M059J (cell line): ENCODE results near the gene RSU1. TPM values are rescaled to one million over a fixed set of nuclear protein-coding genes. Genes with fewer than 3 reads are reported as not detected.

Experiments
- DNase-seq: peaks from one replicate; pipeline ENCODE4 v3.0.0-alpha.2; 2012; ENCODE audit warnings: low read depth
- total RNA-seq: library from RNA; depleted of rRNA; stranded (reverse); fragments of >200 nt; shearing (Covaris generic); gene quantifications from 2 replicates; pipeline ENCODE4 v1.2.3, GENCODE V29; 2014

RSU1 gene
- total RNA-seq, 1 experiment from 2014 or later: 77.5 TPM

GRCh38 chr10:16602104-16602775 is 215.0 kb downstream of the RSU1 start:
- DNase-seq: no peak

DNA sequence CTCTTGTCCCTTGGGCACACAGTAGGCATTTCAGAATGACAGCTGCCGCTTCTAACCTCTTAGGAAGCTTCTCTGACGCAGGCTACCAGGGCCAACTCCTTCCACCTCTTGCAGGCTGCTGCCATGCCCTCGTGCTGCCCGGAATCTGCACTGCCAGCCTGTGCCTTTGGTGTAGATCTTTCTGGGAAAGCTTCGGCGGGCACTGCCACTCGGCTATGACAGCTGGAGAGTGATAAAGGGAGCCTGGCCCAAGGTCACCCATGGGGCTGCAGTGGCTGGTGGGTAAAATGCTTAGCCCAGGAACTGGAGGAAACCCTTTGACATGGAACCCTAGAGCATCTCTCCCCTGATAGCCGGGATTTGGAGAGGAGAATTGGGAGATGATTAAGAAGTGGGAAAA is 217.6 kb downstream of the RSU1 start:
- DNase-seq: no peak

DNA sequence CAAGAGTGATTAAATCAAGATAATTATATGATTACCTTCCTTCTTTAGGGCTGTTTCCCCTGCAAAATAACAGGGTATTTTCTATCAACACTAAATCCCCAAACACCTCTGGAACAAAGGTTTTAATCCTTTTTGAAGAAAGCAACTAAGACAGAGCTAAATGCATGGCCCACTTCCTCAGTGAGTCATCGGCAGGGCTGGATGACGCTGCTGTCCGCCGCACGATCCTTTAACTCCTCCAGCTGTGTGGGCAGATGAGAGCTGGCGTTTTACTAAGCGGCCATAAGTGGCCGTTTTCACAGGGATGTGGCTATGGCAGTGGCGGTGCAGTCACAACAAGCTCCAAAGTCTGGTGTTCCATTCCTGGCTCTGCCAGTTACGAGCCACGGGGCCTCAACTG is 219.6 kb downstream of the RSU1 start:
- no peak for DNase-seq

DNA sequence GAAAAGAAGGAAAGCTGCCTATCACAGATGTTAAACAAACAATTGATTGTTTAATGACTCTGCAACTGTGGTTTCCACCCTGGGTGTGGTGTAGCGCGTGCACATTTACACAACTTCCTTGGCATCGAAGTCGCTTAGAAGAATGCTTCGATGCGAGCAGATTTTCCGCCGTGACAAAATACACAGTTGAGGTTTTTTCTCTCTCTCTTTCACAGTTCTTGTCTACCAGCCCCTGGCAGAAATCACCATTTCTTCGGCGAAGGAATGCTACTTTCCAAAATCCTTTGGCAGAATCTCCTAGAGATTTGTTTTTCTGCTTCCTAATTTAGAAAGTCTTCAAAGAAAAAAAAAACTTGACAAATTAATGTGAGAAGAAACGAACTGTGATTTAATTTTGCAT is 224.8 kb downstream of the RSU1 start:
- no peak for DNase-seq

- no peak for DNase-seq
Measured at GRCh38 chr10:16586358-16587138, 230.7 kb downstream of the RSU1 start.

- DNase-seq: no peak
Measured at GRCh38 chr10:16585103-16585502, 232.1 kb downstream of the RSU1 start.

GRCh38 chr10:16583382-16583781 is 233.8 kb downstream of the RSU1 start:
- no peak for DNase-seq

GRCh38 chr10:16581202-16581601 is 236.0 kb downstream of the RSU1 start:
- DNase-seq: no peak

DNA sequence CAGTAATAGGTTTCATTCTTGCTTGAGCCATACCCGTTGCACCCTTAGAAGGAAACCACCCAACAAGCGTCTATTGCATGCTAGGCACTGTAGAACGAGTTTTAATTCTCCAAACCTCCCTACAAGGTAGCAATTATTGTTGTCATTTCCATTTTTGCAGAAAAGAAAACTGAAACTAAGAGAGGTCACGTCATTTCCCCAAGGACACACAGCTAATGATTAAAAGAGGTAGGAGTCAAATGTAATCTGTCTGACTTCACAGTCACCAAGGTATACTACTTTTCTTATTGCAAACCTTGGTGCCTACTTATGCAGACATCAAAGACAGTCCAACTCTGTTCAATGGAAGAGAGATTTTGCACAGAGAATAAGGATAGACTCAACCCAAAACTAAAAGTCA is 246.5 kb downstream of the RSU1 start:
- DNase-seq: no peak

- no peak for DNase-seq
Measured at GRCh38 chr10:16566202-16566805, 250.9 kb downstream of the RSU1 start.

GRCh38 chr10:16565604-16566003 is 251.6 kb downstream of the RSU1 start:
- DNase-seq: no peak

DNA sequence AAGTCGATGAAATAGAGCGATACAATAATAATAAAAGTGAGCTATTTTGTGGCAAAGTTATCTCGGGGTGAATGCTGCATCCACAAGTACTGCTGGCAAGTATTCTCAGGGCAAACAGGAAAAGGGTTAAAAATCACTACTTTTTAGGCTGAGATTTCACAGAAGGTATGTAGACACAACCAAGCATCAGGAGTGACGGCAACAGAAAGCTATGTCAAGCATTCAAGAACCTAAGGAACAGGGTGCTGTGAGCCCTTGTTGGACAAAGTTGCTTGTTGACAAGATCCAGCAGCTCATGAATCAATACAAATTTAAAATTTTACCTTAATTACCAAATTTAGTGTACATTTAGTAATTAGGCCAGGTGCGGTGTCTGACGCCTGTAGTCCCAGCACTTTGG is 254.3 kb downstream of the RSU1 start:
- DNase-seq: no peak

GRCh38 chr10:16559236-16559773 is 257.9 kb downstream of the RSU1 start:
- DNase-seq: no peak

DNA sequence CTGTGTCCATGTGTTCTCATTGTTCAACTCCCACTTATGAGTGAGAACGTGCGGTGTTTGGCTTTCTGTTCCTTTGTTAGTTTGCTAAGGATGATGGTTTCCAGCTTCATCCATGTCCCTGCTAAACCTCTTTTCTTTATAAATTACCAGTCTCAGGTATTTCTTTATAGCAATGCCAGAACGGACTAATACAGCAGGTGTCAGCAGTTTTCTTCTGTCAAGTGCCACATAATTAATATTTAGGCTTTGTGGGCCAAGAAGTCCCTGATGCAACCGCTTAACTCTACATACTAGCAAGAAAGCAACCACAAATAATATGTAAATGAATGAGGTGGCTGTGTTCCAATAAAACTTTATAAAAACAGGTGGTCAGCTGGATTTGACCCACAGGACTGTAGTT is 269.3 kb downstream of the RSU1 start:
- DNase-seq: no peak

DNA sequence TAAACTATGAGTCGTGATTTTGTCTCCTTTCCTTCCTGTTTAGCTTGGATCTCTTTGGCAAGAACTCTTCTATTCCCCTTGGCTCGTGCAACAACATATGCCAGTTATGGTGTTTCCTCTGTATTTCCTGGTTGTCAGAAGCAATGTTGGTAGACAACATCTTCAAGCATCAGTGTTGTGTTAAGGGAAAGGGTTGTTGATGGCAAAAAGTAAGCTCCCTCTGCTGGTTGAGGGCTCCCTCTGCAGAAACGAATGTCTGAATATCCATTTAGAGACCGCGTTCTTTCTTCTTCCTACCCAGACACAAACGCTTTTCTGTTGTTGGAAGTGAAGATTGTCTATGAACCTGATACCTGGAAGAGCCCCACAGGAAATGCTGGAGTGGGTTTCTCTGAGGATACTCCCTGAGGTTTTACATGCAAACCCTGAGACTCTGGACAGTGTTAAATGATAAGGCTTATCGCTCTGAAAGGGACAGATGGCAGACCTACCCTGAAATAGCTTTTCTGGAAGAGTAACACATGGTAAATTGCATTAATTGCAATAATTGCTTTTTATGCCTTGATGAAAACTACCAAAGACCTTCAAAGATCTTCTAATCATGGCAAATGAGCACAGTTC is 272.0 kb downstream of the RSU1 start:
- DNase-seq: peak; percentile 2

- no peak for DNase-seq
Measured at GRCh38 chr10:16544591-16544990, 272.6 kb downstream of the RSU1 start.

DNA sequence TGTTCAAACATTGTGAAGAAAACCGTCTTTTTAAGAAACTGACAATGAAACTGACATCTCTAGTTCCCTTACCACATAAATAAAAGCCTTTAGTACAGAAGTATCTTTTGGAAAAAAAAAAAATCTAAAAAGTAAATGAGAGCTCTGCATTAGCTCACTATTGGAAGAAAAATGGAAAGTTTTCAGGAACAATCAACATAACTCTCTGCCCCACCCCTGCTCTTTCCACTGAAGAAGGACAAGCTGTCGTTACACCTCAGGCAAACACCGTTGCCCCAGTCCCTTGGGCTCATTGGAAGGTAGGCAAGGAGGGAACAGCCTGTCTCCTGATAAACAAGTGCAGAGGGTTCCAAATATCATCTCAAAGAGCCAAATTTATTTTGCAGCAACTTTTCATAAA is 273.1 kb downstream of the RSU1 start:
- DNase-seq: no peak
